HepG2 (cell line): ENCODE measurements around the gene ACAP1. TPM values are rescaled to one million over a fixed set of nuclear protein-coding genes. Genes with fewer than 3 reads are reported as not detected.
A peak's percentile ranks its signal among the peaks of the same experiment; 100 is the strongest.

ENCODE experiments used
- ATAC-seq: fragments of 200-7000 bp; cut with Tn5 transposase; 3 replicates; pipeline ENCODE4 v1.9.1; 2020; ENCODE audit warnings: mild to moderate bottlenecking, moderate library complexity
- BruUV-seq: library from RNA; stranded (reverse); fragments of 400-500 nt; replicated peaks from 2 replicates; lab custom pipeline; 2021; lab: Mats Ljungman, UMichigan
- CTCF ChIA-PET: fragments of 300-600 bp; formaldehyde crosslinking; extraction: SDS; loops from one replicate; lab custom pipeline; 2021; ENCODE audit warnings: low total read pairs, inconsistent platforms, low intra/inter-chr PET ratio; lab: Yijun Ruan, JAX
- POLR2A ChIA-PET: fragments of 350-600 bp; sonication (Branson Sonifier 250); formaldehyde crosslinking; loops from one replicate; lab custom pipeline; 2020; ENCODE audit warnings: antibody characterized with exemption, inconsistent platforms; lab: Yijun Ruan, JAX
- DNase-seq: peaks from one replicate; pipeline ENCODE4 v3.0.0-alpha.2; 2015; ENCODE audit warnings: low spot score
- FAIRE-seq: peaks from 3 replicates; lab custom pipeline; 2011; peaks lifted over from hg19 to GRCh38; lab: Jason Lieb, UNC
- H2AFZ ChIP-seq: one replicate; pipeline ENCODE4 v1.6.1; 2011; ENCODE audit warnings: low read length, inconsistent platforms
- H3K27ac ChIP-seq: fragments of 300-600 bp; 3 replicates; pipeline ENCODE4 v1.8.0; 2011; ENCODE audit warnings: mixed run types, mild to moderate bottlenecking, mixed read lengths, low read length, inconsistent platforms; ENCODE audit not compliant: insufficient read depth; ENCODE audit errors: extremely low read length
- H3K27me3 ChIP-seq, 2 experiments: fragments of 200-600 bp in 1 of 2; 2 replicates in 1 of 2; 3 replicates in 1 of 2; pipeline versions ENCODE4 v1.6.0 to v1.8.0; 2011; ENCODE audit warnings: low read length in 2 of 2, mild to moderate bottlenecking in 2 of 2, moderate library complexity in 2 of 2, inconsistent platforms in 1 of 2; ENCODE audit not compliant: insufficient read depth in 2 of 2, control insufficient read depth in 1 of 2
- H3K36me3 ChIP-seq, 2 experiments: fragments of 200-600 bp in 1 of 2; replicated peaks in 1 of 2; 2 replicates in 1 of 2; 3 replicates in 1 of 2; pipeline versions ENCODE4 v1.5.1 to v1.8.0; 2011; ENCODE audit warnings: low read length in 2 of 2, inconsistent platforms in 1 of 2; ENCODE audit not compliant: insufficient read depth in 2 of 2, control insufficient read depth in 1 of 2
- H3K4me1 ChIP-seq: 2 replicates; pipeline ENCODE4 v1.5.1; 2012; ENCODE audit warnings: low read length, inconsistent platforms; ENCODE audit not compliant: insufficient read depth
- H3K4me2 ChIP-seq: 2 replicates; pipeline ENCODE4 v1.6.0; 2011; ENCODE audit warnings: low read depth, low read length, inconsistent platforms
- H3K4me3 ChIP-seq, 3 experiments: fragments of 200-600 bp in 1 of 3; sonication (generic), shearing (Covaris generic) in 1 of 3; replicated peaks in 1 of 3; 2 replicates each; pipeline ENCODE4 v1.5.1; 2011 to 2016; ENCODE audit warnings: low read length in 3 of 3, inconsistent platforms in 2 of 3, low read depth in 2 of 3, mild to moderate bottlenecking in 2 of 3, control low read depth in 1 of 3, mixed read lengths in 1 of 3; ENCODE audit not compliant: insufficient read depth in 1 of 3
- H3K79me2 ChIP-seq: one replicate; pipeline ENCODE4 v1.6.1; 2011; ENCODE audit warnings: low read length, inconsistent platforms; ENCODE audit not compliant: insufficient read depth
- H3K9ac ChIP-seq: 2 replicates; pipeline ENCODE4 v1.6.0; 2011; ENCODE audit warnings: mild to moderate bottlenecking, low read depth, low read length, inconsistent platforms; ENCODE audit not compliant: insufficient read depth
- H3K9me3 ChIP-seq: 2 replicates; pipeline ENCODE4 v1.5.1; 2012; ENCODE audit warnings: mild to moderate bottlenecking, low read length
- H4K20me1 ChIP-seq: 2 replicates; pipeline ENCODE4 v1.6.0; 2011; ENCODE audit warnings: inconsistent platforms, mild to moderate bottlenecking, low read length, moderate library complexity; ENCODE audit not compliant: insufficient read depth
- ARNT2 ChIP-seq: sonication (generic); formaldehyde crosslinking; IDR thresholded peaks from 2 replicates; pipeline ENCODE4 v1.8.0; 2022; ENCODE audit warnings: mild to moderate bottlenecking, low read depth, missing genetic modification reagents, moderate library complexity
- GLI4 ChIP-seq: sonication (generic); formaldehyde crosslinking; IDR thresholded peaks from 2 replicates; pipeline ENCODE4 v1.5.1; 2020; ENCODE audit warnings: missing genetic modification reagents, mild to moderate bottlenecking, moderate library complexity, borderline replicate concordance
- ZNF484 ChIP-seq: sonication (generic); formaldehyde crosslinking; IDR thresholded peaks from 2 replicates; pipeline ENCODE4 v1.5.1; 2020; ENCODE audit warnings: mild to moderate bottlenecking, low read depth, missing genetic modification reagents, borderline replicate concordance
- ZNF496 ChIP-seq: sonication (generic); formaldehyde crosslinking; IDR thresholded peaks from 2 replicates; pipeline ENCODE4 v1.8.1; 2023; ENCODE audit warnings: mild to moderate bottlenecking, moderate library complexity, missing genetic modification reagents; ENCODE audit not compliant: insufficient replicate concordance
- WGBS: methylation state at CpG from one replicate; pipeline ENCODE4 v1.1.6; 2017; ENCODE audit warnings: low lambda C conversion rate; 5-methylcytosine and 5-hydroxymethylcytosine counted together
- in situ Hi-C: cut with HindIII; loops from 2 replicates; pipeline ENCODE4 v1.10.0; 2017; ENCODE audit warnings: low pct_unique_long_range_greater_than_20kb; ENCODE audit not compliant: extremely low pct_ligation_motif_present
- intact Hi-C: fragments of 100-400 bp; cut with micrococcal nuclease; formaldehyde crosslinking; loops from one replicate; pipeline ENCODE4 v1.10.0; 2022; ENCODE audit not compliant: unreplicated experiment
- polyA plus RNA-seq, 8 experiments: library from polyadenylated mRNA; depleted of rRNA in 3 of 8; stranded (reverse) in 7 of 8; unstranded in 1 of 8; fragments of >200 nt; fragmentation: Illumina TruSeq in 4 of 8; extraction: Trizol in 4 of 8; gene quantifications; 2 replicates each; pipeline versions ENCODE4 v1.2.1 to v1.2.3, GENCODE V29; 2011 to 2016; ENCODE audit warnings: low read depth in 4 of 8, missing spikeins in 1 of 8, mixed read lengths in 1 of 8; ENCODE audit not compliant: insufficient read depth in 1 of 8
- total RNA-seq, 5 experiments: library from RNA; depleted of rRNA; stranded (reverse); fragments of >200 nt; fragmentation: Illumina TruSeq; extraction: Trizol; gene quantifications; 2 replicates each; pipeline ENCODE4 v1.2.3, GENCODE V29; 2016; ENCODE audit warnings: low read depth in 1 of 5
- TF ChIP-seq, protein P1 (sequence below): sonication (generic); formaldehyde crosslinking; IDR thresholded peaks from 2 replicates; pipeline ENCODE4 v1.4.0; 2020; ENCODE audit warnings: missing genetic modification reagents
- TF ChIP-seq, protein P2 (sequence below): sonication (generic); formaldehyde crosslinking; IDR thresholded peaks from 2 replicates; pipeline ENCODE4 v1.5.0; 2020; ENCODE audit warnings: missing genetic modification reagents

Gene ACAP1
- total and polyA plus RNA-seq, 2 of the 13 experiments (the other 11 are each of a cell fraction or from before 2014, with no cell fraction given) = 1.3 to 2.5 TPM

DNA sequence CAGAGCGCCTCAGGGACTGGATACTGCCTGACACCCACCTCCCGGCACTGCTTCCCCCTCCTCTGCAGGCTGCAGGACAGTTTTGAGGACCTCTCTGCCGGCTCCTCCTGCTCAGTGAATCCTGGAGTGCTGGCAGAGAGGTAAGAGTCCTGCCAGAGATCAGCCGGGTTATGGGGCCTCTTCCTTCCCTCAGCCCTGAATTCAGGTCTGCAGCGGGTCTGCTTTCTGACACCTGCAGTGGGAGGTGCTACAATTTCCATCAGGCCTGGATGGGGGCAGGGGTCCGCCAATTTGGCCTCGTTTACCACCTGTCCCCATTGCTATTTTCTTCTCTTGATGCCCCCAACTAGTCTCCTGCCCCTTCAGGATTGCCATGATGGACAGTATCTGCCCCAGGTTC lies 4.2 kb upstream of the ACAP1 start:
- H3K79me2 ChIP-seq = peaks cover 12% of the 10 kb centered on the region
- intact Hi-C loops = no loop called here
- H3K9ac ChIP-seq = no peak overlapping the region
- no peaks in the 10 kb centered on the region for H3K36me3 ChIP-seq
- H3K4me2 ChIP-seq = peak overlapping the region; percentile 12; the same call in 1 of the 2 replicates
- no peak overlapping the region for H3K4me3 ChIP-seq
- peaks cover 0 to 4% of the 10 kb centered on the region in 2 experiments; a peak in 3 of 5 replicates for H3K27me3 ChIP-seq
- in situ Hi-C loops = no loop called here
- WGBS = 20% methylated on average over 5 of the region's 7 CpGs
- peaks cover 38% of the 10 kb centered on the region for H3K4me1 ChIP-seq
- no peak for FAIRE-seq
- no peaks in the 10 kb centered on the region for H4K20me1 ChIP-seq
- ChIA-PET CTCF (no interaction called here), POLR2A (no interaction called here)
- no peak overlapping the region for H3K27ac ChIP-seq
- BruUV-seq = no TSS peak
- TF ChIP-seq, protein P1, sequence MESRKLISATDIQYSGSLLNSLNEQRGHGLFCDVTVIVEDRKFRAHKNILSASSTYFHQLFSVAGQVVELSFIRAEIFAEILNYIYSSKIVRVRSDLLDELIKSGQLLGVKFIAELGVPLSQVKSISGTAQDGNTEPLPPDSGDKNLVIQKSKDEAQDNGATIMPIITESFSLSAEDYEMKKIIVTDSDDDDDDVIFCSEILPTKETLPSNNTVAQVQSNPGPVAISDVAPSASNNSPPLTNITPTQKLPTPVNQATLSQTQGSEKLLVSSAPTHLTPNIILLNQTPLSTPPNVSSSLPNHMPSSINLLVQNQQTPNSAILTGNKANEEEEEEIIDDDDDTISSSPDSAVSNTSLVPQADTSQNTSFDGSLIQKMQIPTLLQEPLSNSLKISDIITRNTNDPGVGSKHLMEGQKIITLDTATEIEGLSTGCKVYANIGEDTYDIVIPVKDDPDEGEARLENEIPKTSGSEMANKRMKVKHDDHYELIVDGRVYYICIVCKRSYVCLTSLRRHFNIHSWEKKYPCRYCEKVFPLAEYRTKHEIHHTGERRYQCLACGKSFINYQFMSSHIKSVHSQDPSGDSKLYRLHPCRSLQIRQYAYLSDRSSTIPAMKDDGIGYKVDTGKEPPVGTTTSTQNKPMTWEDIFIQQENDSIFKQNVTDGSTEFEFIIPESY = no peak
- TF ChIP-seq, protein P2, sequence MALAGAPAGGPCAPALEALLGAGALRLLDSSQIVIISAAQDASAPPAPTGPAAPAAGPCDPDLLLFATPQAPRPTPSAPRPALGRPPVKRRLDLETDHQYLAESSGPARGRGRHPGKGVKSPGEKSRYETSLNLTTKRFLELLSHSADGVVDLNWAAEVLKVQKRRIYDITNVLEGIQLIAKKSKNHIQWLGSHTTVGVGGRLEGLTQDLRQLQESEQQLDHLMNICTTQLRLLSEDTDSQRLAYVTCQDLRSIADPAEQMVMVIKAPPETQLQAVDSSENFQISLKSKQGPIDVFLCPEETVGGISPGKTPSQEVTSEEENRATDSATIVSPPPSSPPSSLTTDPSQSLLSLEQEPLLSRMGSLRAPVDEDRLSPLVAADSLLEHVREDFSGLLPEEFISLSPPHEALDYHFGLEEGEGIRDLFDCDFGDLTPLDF = no peak
- TF ChIP-seq ARNT2 (CRISPR knock-in tag) (no peak), GLI4 (CRISPR knock-in tag) (no peak), ZNF496 (CRISPR knock-in tag) (no peak), ZNF484 (CRISPR knock-in tag) (no peak)
- no peak for ATAC-seq
- no peak for DNase-seq
- H3K9me3 ChIP-seq = no peaks in the 10 kb centered on the region
- no peak overlapping the region for H2AFZ ChIP-seq
